NCI-H748 (cell line): ENCODE results near the gene TFF1.
A peak's percentile ranks its signal among the peaks of the same experiment; 100 is the strongest.

ENCODE experiments used
- DNase-seq: peaks from one replicate; lab custom pipeline; 2025; ENCODE audit not compliant: unreplicated experiment; lab: John Stamatoyannopoulos, UW

Gene TFF1

DNA sequence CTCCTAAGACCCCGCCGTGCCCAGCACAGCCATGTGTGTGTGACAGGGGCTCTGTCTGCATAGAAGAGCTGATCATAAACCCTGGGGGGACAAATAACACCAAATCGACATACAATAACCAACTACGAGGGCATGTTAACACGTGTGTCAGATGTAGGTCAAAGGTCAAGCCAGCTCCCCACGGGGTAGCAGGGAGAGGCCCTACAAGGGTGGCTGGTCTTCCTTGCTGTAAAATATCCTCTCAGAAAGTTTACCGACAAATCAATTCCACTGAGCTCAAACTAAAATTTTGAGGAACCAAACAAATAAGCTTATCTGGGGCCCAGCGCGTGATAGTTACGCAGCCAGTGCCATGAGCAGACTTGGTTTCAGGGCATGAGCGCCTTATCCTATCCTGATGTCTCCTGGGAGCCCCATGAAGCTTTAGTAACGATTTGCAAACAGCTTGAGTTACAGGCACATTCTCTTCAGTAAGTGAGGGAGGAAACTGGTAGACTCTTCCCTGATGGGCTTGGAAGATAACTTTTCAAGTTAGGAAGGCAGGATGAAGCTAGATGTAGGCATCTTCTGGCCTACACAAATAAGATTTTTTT is 32.2 kb upstream of the TFF1 start:
- DNase-seq = peak; percentile 7

- no peak for DNase-seq
Measured at GRCh38 chr21:42397746-42398394, 31.5 kb upstream of the TFF1 start.

GRCh38 chr21:42396799-42397745 is 30.7 kb upstream of the TFF1 start:
- DNase-seq = no peak

DNA sequence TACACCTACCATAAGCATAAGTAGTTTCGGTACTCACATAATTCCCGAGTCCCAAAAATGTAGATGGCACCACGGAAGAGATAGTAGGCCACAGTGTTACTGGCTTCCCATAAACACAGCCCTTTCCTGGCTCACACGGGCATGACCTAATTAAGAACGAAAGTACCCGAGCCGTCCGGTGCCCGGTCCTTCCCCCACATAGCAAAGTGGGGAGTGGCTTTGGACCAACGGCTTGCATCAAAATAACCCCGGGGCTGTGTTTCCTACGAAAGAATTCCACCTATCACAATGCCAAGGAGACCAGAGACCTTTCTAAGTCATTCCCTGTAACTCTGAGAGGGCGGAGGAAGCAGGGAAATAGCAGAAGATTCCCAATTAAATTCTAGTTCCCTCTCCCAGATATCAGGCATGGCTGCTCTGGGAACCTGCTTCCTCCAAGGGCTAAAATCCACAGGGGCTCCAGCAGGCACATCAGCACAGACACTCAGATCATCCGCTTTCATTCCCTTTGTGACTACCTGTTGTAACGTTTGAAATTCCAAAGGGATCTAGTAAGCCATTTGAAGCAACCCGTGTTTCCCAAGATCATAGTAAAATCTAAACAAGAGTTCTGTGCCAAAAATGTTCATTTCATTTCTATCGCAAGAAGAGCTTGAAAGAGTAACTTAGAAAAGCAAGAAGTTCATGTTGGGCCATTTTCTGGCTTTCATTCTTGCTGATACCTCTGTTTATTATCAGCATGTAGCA is 29.7 kb upstream of the TFF1 start, which contains the start of gene TMPRSS3:
TMPRSS3 (minus strand) TSS at position 148 of the 747 bp plus-strand sequence. CDS start 635 bp downstream, outside the sequence.
- DNase-seq = no peak

DNA sequence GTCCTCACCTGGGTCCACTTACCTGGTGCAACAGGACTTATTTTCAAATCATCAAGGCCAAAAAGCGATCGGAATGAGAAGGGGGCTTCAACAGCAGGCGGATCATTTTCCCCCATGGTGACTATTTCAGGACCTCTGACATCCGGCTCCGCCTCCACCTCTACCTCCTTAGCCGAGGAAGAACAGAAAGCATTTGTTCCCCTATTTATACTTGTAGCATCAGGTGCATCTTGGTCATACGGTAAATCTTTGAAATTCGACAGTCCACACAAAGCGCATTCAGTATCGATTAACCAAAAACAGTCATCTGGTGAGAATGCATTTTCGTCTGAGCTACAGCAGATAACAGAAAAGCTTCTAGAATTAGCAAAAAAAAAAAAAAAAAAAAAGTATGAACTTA is 29.0 kb upstream of the TFF1 start:
- DNase-seq = no peak

DNA sequence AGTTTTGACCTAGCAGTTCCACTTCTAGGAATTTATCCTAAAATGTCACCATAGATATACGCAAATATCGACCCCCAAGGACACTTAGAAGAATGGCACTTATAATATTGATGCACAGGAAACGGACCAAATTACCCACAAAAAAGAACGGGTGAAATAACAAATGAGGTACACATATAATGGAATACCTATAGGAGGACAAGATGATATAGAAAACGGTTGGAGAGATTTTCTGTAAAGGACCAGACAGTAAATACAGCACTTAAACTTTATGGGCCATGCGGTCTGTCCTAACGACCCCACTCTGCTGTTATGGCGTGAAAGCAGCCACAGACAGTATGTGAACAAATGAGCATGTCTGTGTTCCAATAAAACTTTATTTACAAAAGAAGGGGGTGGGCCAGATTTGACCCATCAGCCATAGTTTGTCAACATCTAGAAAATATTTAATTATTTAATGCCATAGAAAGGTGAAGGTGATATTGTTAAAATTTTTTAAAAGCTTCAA is 27.2 kb upstream of the TFF1 start:
- DNase-seq = peak; percentile 45

DNA sequence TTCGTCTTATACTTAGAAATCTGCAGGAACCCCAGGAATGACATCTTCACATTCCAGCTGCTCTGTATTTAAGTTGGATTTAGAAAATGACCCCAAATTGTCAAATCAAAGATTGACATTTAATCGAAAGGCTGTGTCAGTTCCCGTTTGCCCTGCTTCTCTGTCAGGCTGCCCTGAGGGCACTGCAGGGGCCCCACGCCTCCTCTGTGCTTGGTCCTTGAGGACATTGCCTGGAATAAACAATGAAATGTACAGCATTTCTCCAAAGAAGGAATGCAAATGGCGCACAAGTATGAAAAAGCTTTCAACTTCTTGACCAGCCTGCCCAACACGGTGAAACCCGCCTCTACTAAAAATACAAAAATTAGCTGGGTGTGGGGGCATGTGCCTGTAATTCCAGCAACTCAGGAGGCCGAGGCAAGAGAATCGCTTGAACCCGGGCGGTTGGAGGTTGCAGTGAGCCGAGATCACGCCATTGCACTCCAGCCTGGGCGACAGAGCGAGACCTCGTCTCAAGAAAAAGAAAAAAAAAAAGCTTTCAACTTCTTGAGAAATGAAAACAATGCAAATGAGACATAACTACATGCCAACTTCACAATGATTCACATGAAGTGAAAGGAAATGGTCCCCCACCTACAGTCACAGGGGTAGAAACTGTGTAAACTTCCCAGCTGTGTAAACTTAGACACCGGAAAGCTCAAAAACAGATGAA is 26.6 kb upstream of the TFF1 start:
- no peak for DNase-seq

- DNase-seq = no peak
Measured at GRCh38 chr21:42391297-42391696, 25.0 kb upstream of the TFF1 start.

GRCh38 chr21:42390696-42391095 is 24.4 kb upstream of the TFF1 start:
- no peak for DNase-seq

- DNase-seq = no peak
Measured at GRCh38 chr21:42390193-42390592, 23.9 kb upstream of the TFF1 start.

DNA sequence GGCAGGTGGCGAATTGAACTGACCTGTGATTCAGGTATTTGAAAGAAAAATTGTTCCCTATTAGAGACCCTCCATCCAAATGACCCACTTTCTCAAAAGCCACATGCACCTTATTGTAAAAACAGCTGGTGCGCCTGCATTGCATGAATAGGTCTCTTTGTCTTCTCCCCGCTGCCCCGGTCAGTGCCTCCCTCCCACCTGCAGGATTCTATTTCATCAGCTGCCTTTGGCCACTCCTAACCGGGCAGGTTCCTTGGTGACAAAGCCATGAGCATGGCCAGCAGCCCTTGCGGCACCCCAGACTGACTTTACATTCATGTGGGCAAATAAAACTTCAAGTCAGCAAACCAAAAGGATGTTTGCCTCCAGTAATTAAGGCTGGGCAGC is 23.1 kb upstream of the TFF1 start:
- DNase-seq = peak; percentile 96

GRCh38 chr21:42388740-42389448 is 22.6 kb upstream of the TFF1 start:
- no peak for DNase-seq

DNA sequence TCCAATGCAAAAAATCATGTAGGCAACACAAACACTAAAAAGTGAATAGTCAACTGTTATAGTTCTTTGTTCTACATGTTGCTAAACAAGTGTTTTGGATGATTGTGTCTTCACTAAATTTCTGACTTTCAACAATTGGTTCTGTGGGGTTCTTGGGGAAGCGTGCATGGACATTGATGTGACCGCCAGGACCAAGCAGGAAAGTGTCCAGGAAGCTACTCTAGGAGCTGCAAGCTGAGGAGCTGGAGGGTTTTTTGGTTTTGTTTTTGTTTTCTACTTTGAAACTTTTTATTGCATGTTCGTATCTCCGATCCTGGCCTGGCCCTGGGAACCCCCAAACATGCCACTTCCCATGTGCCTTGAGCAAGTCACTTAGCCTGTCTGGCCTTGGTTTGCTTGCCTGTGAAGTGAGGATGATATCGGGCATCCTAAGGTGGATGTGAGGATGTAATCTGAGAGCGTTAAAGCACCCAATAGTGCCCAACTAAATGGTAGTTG is 21.6 kb upstream of the TFF1 start:
- no peak for DNase-seq

- no peak for DNase-seq
Measured at GRCh38 chr21:42387164-42387563, 20.8 kb upstream of the TFF1 start.

GRCh38 chr21:42386034-42386591 is 19.8 kb upstream of the TFF1 start:
- no peak for DNase-seq

DNA sequence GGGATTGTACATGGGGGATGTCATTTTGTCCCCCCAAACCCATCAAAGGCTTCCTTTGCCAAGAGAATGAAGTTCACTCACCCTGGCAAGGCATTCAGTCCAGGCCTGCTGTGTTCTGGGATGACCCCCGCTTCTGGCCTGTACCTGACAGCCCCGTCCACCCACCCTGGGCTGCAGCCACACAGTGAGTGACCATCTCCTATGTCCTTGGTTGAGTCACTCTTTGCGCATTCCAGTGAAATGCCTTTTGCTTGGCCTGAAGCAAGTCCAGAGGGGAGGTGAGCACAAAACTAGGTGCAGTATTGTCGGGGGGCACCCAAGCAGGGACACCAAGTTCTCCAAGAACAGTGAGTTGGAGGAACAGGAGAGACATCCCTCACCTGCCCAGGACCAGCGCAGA is 19.3 kb upstream of the TFF1 start:
- DNase-seq = no peak

- no peak for DNase-seq
Measured at GRCh38 chr21:42384989-42385388, 18.7 kb upstream of the TFF1 start.

GRCh38 chr21:42384156-42384945 is 18.0 kb upstream of the TFF1 start:
- peak; percentile 28 for DNase-seq
